Fibroblast of skin of back (primary cell): ENCODE data around the gene VPS35L.
"Not testable (repeated sequence)": the region's sequence is repeated elsewhere in the genome, so short reads cannot be mapped to it uniquely, and the experiment has no call there.

Experiments
- DNase-seq: peaks from one replicate; pipeline ENCODE4 v3.0.0-alpha.2; 2013

VPS35L gene

GRCh38 chr16:19655242-19655777 lies 99.8 kb downstream of the VPS35L start:
- DNase-seq, result no peak

GRCh38 chr16:19657831-19658230 lies 102.3 kb downstream of the VPS35L start:
- no peak for DNase-seq

GRCh38 chr16:19659554-19659953 lies 104.1 kb downstream of the VPS35L start:
- no peak for DNase-seq

GRCh38 chr16:19660432-19660831 lies 104.9 kb downstream of the VPS35L start:
- no peak for DNase-seq

- DNase-seq, result no peak
Measured at GRCh38 chr16:19662351-19662750, 106.8 kb downstream of the VPS35L start.

GRCh38 chr16:19664166-19664565 lies 108.7 kb downstream of the VPS35L start:
- no peak for DNase-seq

- not testable (repeated sequence) for DNase-seq
Measured at GRCh38 chr16:19665313-19665712, 109.8 kb downstream of the VPS35L start.

- no peak for DNase-seq
Measured at GRCh38 chr16:19666477-19666876, 111.0 kb downstream of the VPS35L start.

GRCh38 chr16:19672378-19672777 lies 116.9 kb downstream of the VPS35L start:
- DNase-seq, result no peak

GRCh38 chr16:19674485-19674884 lies 119.0 kb downstream of the VPS35L start:
- DNase-seq, result no peak

GRCh38 chr16:19677402-19677801 lies 121.9 kb downstream of the VPS35L start:
- DNase-seq, result no peak

GRCh38 chr16:19678804-19679203 lies 123.3 kb downstream of the VPS35L start:
- DNase-seq, result no peak

GRCh38 chr16:19679281-19679680 lies 123.8 kb downstream of the VPS35L start:
- DNase-seq, result not testable (repeated sequence)

- DNase-seq, result no peak
Measured at GRCh38 chr16:19680881-19681340, 125.4 kb downstream of the VPS35L start.

- DNase-seq, result no peak
Measured at GRCh38 chr16:19681637-19682036, 126.1 kb downstream of the VPS35L start.

GRCh38 chr16:19683453-19684236 lies 128.1 kb downstream of the VPS35L start:
- no peak for DNase-seq

- no peak for DNase-seq
Measured at GRCh38 chr16:19685176-19685575, 129.7 kb downstream of the VPS35L start.

GRCh38 chr16:19687279-19687678 lies 131.8 kb downstream of the VPS35L start:
- no peak for DNase-seq

- DNase-seq, result no peak
Measured at GRCh38 chr16:19688396-19689024, 133.0 kb downstream of the VPS35L start.

- DNase-seq, result no peak
Measured at GRCh38 chr16:19689342-19689741, 133.8 kb downstream of the VPS35L start.

GRCh38 chr16:19690196-19690595 lies 134.7 kb downstream of the VPS35L start:
- no peak for DNase-seq

- peak; percentile 30 for DNase-seq
Measured at GRCh38 chr16:19691161-19691711, 135.7 kb downstream of the VPS35L start.

- DNase-seq, result no peak
Measured at GRCh38 chr16:19694989-19695388, 139.5 kb downstream of the VPS35L start.

GRCh38 chr16:19696328-19696727 lies 140.8 kb downstream of the VPS35L start:
- peak; percentile 78 for DNase-seq
